H9 (cell line): Measurements from ENCODE around the gene BLTP1. TPM values are rescaled to one million over a fixed set of nuclear protein-coding genes. Genes with fewer than 3 reads are reported as not detected.

Source experiments
- DNase-seq: peaks from one replicate; pipeline ENCODE4 v3.0.0-alpha.2; 2017
- H2AFZ ChIP-seq: one replicate; pipeline ENCODE4 v1.6.1; 2013; ENCODE audit warnings: mild to moderate bottlenecking, low read length, control low read depth, moderate library complexity
- H2AK5ac ChIP-seq: 2 replicates; pipeline ENCODE4 v1.6.1; 2013; ENCODE audit warnings: low read length, control low read depth, mixed read lengths; ENCODE audit not compliant: insufficient read length
- H2BK120ac ChIP-seq: one replicate; pipeline ENCODE4 v1.6.1; 2013; ENCODE audit warnings: low read depth, mild to moderate bottlenecking, low read length, control low read depth, inconsistent platforms; ENCODE audit not compliant: poor library complexity, severe bottlenecking
- H2BK12ac ChIP-seq: 2 replicates; pipeline ENCODE4 v1.6.1; 2013; ENCODE audit warnings: low read length, control low read depth, mixed read lengths, low read depth; ENCODE audit not compliant: insufficient read length
- H2BK15ac ChIP-seq: 2 replicates; pipeline ENCODE4 v1.6.1; 2013; ENCODE audit warnings: low read depth, low read length, control low read depth
- H2BK20ac ChIP-seq: one replicate; pipeline ENCODE4 v1.6.1; 2013; ENCODE audit warnings: low read depth, mild to moderate bottlenecking, low read length, control low read depth, inconsistent platforms; ENCODE audit not compliant: poor library complexity, severe bottlenecking
- H2BK5ac ChIP-seq: 2 replicates; pipeline ENCODE4 v1.6.1; 2013; ENCODE audit warnings: low read length, control low read depth, mixed read lengths; ENCODE audit not compliant: insufficient read length
- H3K14ac ChIP-seq: 2 replicates; pipeline ENCODE4 v1.6.1; 2013; ENCODE audit warnings: low read length, control low read depth; ENCODE audit not compliant: insufficient read depth
- H3K18ac ChIP-seq: 2 replicates; pipeline ENCODE4 v1.6.1; 2013; ENCODE audit warnings: low read depth, mild to moderate bottlenecking, mixed read lengths, low read length, control low read depth; ENCODE audit not compliant: insufficient read length
- H3K23ac ChIP-seq: 2 replicates; pipeline ENCODE4 v1.6.1; 2013; ENCODE audit warnings: low read length, control low read depth, mixed read lengths, low read depth; ENCODE audit not compliant: insufficient read length
- H3K23me2 ChIP-seq: 2 replicates; pipeline ENCODE4 v1.6.1; 2013; ENCODE audit warnings: low read depth, mild to moderate bottlenecking, mixed read lengths, low read length, control low read depth; ENCODE audit not compliant: insufficient read length, poor library complexity, severe bottlenecking
- H3K27ac ChIP-seq: 2 replicates; pipeline ENCODE4 v1.5.1; 2013; ENCODE audit warnings: low read length, control low read depth, mixed read lengths, low read depth; ENCODE audit not compliant: insufficient read length
- H3K27me3 ChIP-seq: 2 replicates; pipeline ENCODE4 v1.6.1; 2013; ENCODE audit warnings: low read length, control low read depth, inconsistent platforms; ENCODE audit not compliant: insufficient read depth
- H3K4ac ChIP-seq: 2 replicates; pipeline ENCODE4 v1.6.1; 2013; ENCODE audit warnings: low read depth, mild to moderate bottlenecking, control low read depth, inconsistent platforms, low read length, moderate library complexity
- H3K4me1 ChIP-seq: 2 replicates; pipeline ENCODE4 v1.6.1; 2013; ENCODE audit warnings: low read length, control low read depth, inconsistent platforms; ENCODE audit not compliant: insufficient read depth
- H3K4me2 ChIP-seq: 2 replicates; pipeline ENCODE4 v1.6.1; 2013; ENCODE audit warnings: low read length, control low read depth, mixed read lengths; ENCODE audit not compliant: insufficient read length, insufficient read depth
- H3K56ac ChIP-seq: 2 replicates; pipeline ENCODE4 v1.6.1; 2013; ENCODE audit warnings: low read depth, mild to moderate bottlenecking, mixed read lengths, low read length, control low read depth; ENCODE audit not compliant: insufficient read length
- H3K79me1 ChIP-seq: 2 replicates; pipeline ENCODE4 v1.6.1; 2013; ENCODE audit warnings: low read depth, mild to moderate bottlenecking, moderate library complexity, low read length, control low read depth, inconsistent platforms; ENCODE audit not compliant: insufficient read depth, poor library complexity, severe bottlenecking
- H3K79me2 ChIP-seq: 2 replicates; pipeline ENCODE4 v1.6.1; 2013; ENCODE audit warnings: low read length, control low read depth, inconsistent platforms; ENCODE audit not compliant: insufficient read depth
- H3K9ac ChIP-seq: 2 replicates; pipeline ENCODE4 v1.6.1; 2013; ENCODE audit warnings: low read length, control low read depth, mixed read lengths; ENCODE audit not compliant: insufficient read length; ENCODE audit errors: extremely low read depth
- H3K9me3 ChIP-seq: one replicate; pipeline ENCODE4 v1.6.1; 2013; ENCODE audit warnings: low read depth, low read length, inconsistent platforms; ENCODE audit not compliant: control insufficient read depth
- H3T11ph ChIP-seq: one replicate; pipeline ENCODE4 v1.6.1; 2013; ENCODE audit warnings: mild to moderate bottlenecking, low read length, control low read depth, inconsistent platforms
- H4K20me1 ChIP-seq: one replicate; pipeline ENCODE4 v1.6.1; 2013; ENCODE audit not compliant: control insufficient read depth, insufficient read length, insufficient read depth
- H4K5ac ChIP-seq: 2 replicates; pipeline ENCODE4 v1.6.1; 2013; ENCODE audit warnings: low read depth, mild to moderate bottlenecking, mixed read lengths, low read length, control low read depth; ENCODE audit not compliant: insufficient read length
- H4K8ac ChIP-seq: replicated peaks from 2 replicates; pipeline ENCODE4 v1.6.1; 2013; ENCODE audit warnings: low read length, control low read depth, mixed read lengths, low read depth; ENCODE audit not compliant: insufficient read length
- H4K91ac ChIP-seq: 2 replicates; pipeline ENCODE4 v1.6.1; 2013; ENCODE audit warnings: low read depth, mild to moderate bottlenecking, moderate library complexity, mixed read lengths, low read length, control low read depth; ENCODE audit not compliant: insufficient read length
- H3K27ac Mint-ChIP-seq, 3 experiments: 2 replicates in 2 of 3; 3 replicates in 1 of 3; pipeline ENCODE4 v1.8.0; 2020 to 2021; ENCODE audit warnings: mixed read lengths in 3 of 3, mild to moderate bottlenecking in 1 of 3, moderate library complexity in 1 of 3
- H3K27me3 Mint-ChIP-seq: 2 replicates; pipeline ENCODE4 v1.8.0; 2021; ENCODE audit warnings: low read depth, mild to moderate bottlenecking, moderate library complexity, mixed read lengths
- H3K36me3 Mint-ChIP-seq, 3 experiments: 2 replicates in 2 of 3; 3 replicates in 1 of 3; pipeline ENCODE4 v1.8.0; 2020 to 2021; ENCODE audit warnings: low read depth in 3 of 3, mixed read lengths in 3 of 3; ENCODE audit not compliant: insufficient read depth in 1 of 3
- H3K4me1 Mint-ChIP-seq, 2 experiments: 2 replicates each; pipeline ENCODE4 v1.8.0; 2020; ENCODE audit warnings: mixed read lengths in 2 of 2
- H3K4me3 Mint-ChIP-seq, 2 experiments: 2 replicates in 1 of 2; 3 replicates in 1 of 2; pipeline ENCODE4 v1.8.0; 2020 to 2021; ENCODE audit warnings: mild to moderate bottlenecking in 2 of 2, mixed read lengths in 2 of 2, moderate library complexity in 1 of 2
- H3K9me3 Mint-ChIP-seq, 2 experiments: 2 replicates in 1 of 2; 3 replicates in 1 of 2; pipeline ENCODE4 v1.8.0; 2020; ENCODE audit warnings: mild to moderate bottlenecking in 2 of 2, mixed read lengths in 2 of 2, moderate library complexity in 1 of 2
- CTCF ChIP-seq: fragments of 200-600 bp; sonication (generic); conservative IDR thresholded peaks from 3 replicates; pipeline ENCODE4 v1.8.0; 2021; ENCODE audit warnings: antibody characterized with exemption, mild to moderate bottlenecking
- total RNA-seq: library from RNA; stranded (reverse); gene quantifications from 2 replicates; pipeline ENCODE4 v1.2.1, GENCODE V29; 2021

The BLTP1 gene
- total RNA-seq, 1 experiment from 2014 or later: 27.4 TPM

GRCh38 chr4:122171323-122171722, 19.2 kb downstream of the BLTP1 start:
- no peak overlapping the region for H3K9ac ChIP-seq
- no peak overlapping the region for H4K8ac ChIP-seq
- 0 out of 7 replicates have a peak, but pooled peaks cover 0 to 6% (median 0%) of the 10 kb centered on the region in 3 experiments for H3K36me3 Mint-ChIP-seq
- no peak overlapping the region for H3K14ac ChIP-seq
- H3K4me1 ChIP-seq: no peaks in the 10 kb centered on the region
- H3K23me2 ChIP-seq: no peaks in the 10 kb centered on the region
- H3K79me2 ChIP-seq: peaks cover 2% of the 10 kb centered on the region; the same call in 1 of the 2 replicates
- H2BK12ac ChIP-seq: no peak overlapping the region
- H3K23ac ChIP-seq: no peak overlapping the region
- no peaks in the 10 kb centered on the region for H3K27me3 Mint-ChIP-seq
- H3T11ph ChIP-seq: no peak overlapping the region
- H2BK20ac ChIP-seq: no peak overlapping the region
- no peak overlapping the region for H4K91ac ChIP-seq
- DNase-seq: no peak
- no peak overlapping the region for H3K27ac Mint-ChIP-seq
- H2AFZ ChIP-seq: no peak overlapping the region
- no peak overlapping the region for H3K27ac ChIP-seq
- H2BK15ac ChIP-seq: no peak overlapping the region
- H3K56ac ChIP-seq: no peak overlapping the region
- H2BK120ac ChIP-seq: no peak overlapping the region
- H4K20me1 ChIP-seq: no peaks in the 10 kb centered on the region
- H3K27me3 ChIP-seq: no peaks in the 10 kb centered on the region
- H3K4ac ChIP-seq: no peak overlapping the region
- H3K4me2 ChIP-seq: no peak overlapping the region
- no peaks in the 10 kb centered on the region for H3K4me1 Mint-ChIP-seq
- no peak overlapping the region for H3K4me3 Mint-ChIP-seq
- H3K9me3 Mint-ChIP-seq: no peaks in the 10 kb centered on the region
- H3K18ac ChIP-seq: no peak overlapping the region
- H3K9me3 ChIP-seq: no peaks in the 10 kb centered on the region
- peaks cover 3% of the 10 kb centered on the region for H3K79me1 ChIP-seq
- no peak overlapping the region for H4K5ac ChIP-seq
- no peak overlapping the region for H2BK5ac ChIP-seq
- no peak overlapping the region for H2AK5ac ChIP-seq
- TF ChIP-seq CTCF: no peak
